SK-N-SH (cell line): Measurements from ENCODE around the gene PRDM7. TPM values are rescaled to one million over a fixed set of nuclear protein-coding genes. Genes with fewer than 3 reads are reported as not detected.

Experiments used
- CTCF ChIA-PET: fragments of 300-600, 350-600 bp; formaldehyde crosslinking; extraction: SDS; loops from one replicate; lab custom pipeline; 2021; lab: Yijun Ruan, JAX
- POLR2A ChIA-PET: fragments of 350-600 bp; sonication (Branson Sonifier 250); formaldehyde crosslinking; extraction: SDS; loops from one replicate; lab custom pipeline; 2020; ENCODE audit warnings: antibody characterized with exemption, inconsistent platforms; lab: Yijun Ruan, JAX
- DNase-seq: peaks from one replicate; pipeline ENCODE4 v3.0.0; 2012
- H2AFZ ChIP-seq: fragments of 200-600 bp; sonication (generic); 2 replicates; pipeline ENCODE4 v1.8.1; 2016; ENCODE audit warnings: antibody characterized with exemption, mild to moderate bottlenecking, low read depth
- H3F3A ChIP-seq: fragments of 200-600 bp; sonication (generic); replicated peaks from 2 replicates; pipeline ENCODE3; 2016; ENCODE audit warnings: antibody characterized with exemption, mild to moderate bottlenecking; ENCODE audit not compliant: insufficient read depth
- H3K27ac ChIP-seq, 2 experiments: fragments of 200-500 bp in 1 of 2; fragments of 200-600 bp in 1 of 2; sonication (Bioruptor generic) in 1 of 2; sonication (generic), shearing (Covaris generic) in 1 of 2; 2 replicates each; pipeline versions ENCODE4 v1.5.1 to v1.6.1; 2014 to 2016; ENCODE audit warnings: low read depth in 2 of 2, inconsistent platforms in 1 of 2, low read length in 1 of 2, mild to moderate bottlenecking in 1 of 2, mixed read lengths in 1 of 2
- H3K27me3 ChIP-seq: fragments of 200-600 bp; sonication (generic), shearing (Covaris generic); 2 replicates; pipeline ENCODE4 v1.6.1; 2016; ENCODE audit warnings: mixed run types; ENCODE audit not compliant: insufficient read depth
- H3K36me3 ChIP-seq, 2 experiments: fragments of 200-500 bp in 1 of 2; fragments of 200-600 bp in 1 of 2; sonication (Bioruptor generic) in 1 of 2; sonication (generic) in 1 of 2; replicated peaks in 1 of 2; 2 replicates each; pipeline versions ENCODE3 to v1.5.1; 2014 to 2016; ENCODE audit warnings: low read length in 1 of 2, mild to moderate bottlenecking in 1 of 2; ENCODE audit not compliant: insufficient read depth in 2 of 2, control insufficient read depth in 1 of 2
- H3K4me1 ChIP-seq, 2 experiments: fragments of 200-500 bp in 1 of 2; fragments of 200-600 bp in 1 of 2; sonication (Bioruptor generic) in 1 of 2; sonication (generic), shearing (Covaris generic) in 1 of 2; 2 replicates each; pipeline versions ENCODE4 v1.5.1 to v1.6.1; 2014 to 2016; ENCODE audit warnings: low read depth in 1 of 2, low read length in 1 of 2, mixed run types in 1 of 2; ENCODE audit not compliant: insufficient read depth in 2 of 2, control insufficient read depth in 1 of 2
- H3K4me2 ChIP-seq: fragments of 200-600 bp; sonication (generic), shearing (Covaris generic); 2 replicates; pipeline ENCODE4 v1.6.1; 2017; ENCODE audit warnings: mixed run types
- H3K4me3 ChIP-seq, 2 experiments: fragments of 200-500 bp in 1 of 2; fragments of 200-600 bp in 1 of 2; sonication (Bioruptor generic) in 1 of 2; sonication (generic), shearing (Covaris generic) in 1 of 2; 2 replicates each; pipeline versions ENCODE4 v1.5.1 to v1.8.1; 2014 to 2016; ENCODE audit warnings: low read depth in 2 of 2, inconsistent platforms in 1 of 2, low read length in 1 of 2, mild to moderate bottlenecking in 1 of 2, mixed read lengths in 1 of 2, moderate library complexity in 1 of 2
- H3K79me2 ChIP-seq: fragments of 200-600 bp; sonication (generic); 2 replicates; pipeline ENCODE4 v1.8.1; 2017; ENCODE audit warnings: mild to moderate bottlenecking; ENCODE audit not compliant: insufficient read depth
- H3K9ac ChIP-seq: fragments of 200-600 bp; sonication (generic); 2 replicates; pipeline ENCODE4 v1.6.1; 2017; ENCODE audit warnings: mixed run types
- H3K9me2 ChIP-seq: fragments of 200-600 bp; sonication (generic); 2 replicates; pipeline ENCODE4 v1.6.1; 2017; ENCODE audit warnings: mixed run types
- H3K9me3 ChIP-seq: fragments of 200-600 bp; sonication (generic); 2 replicates; pipeline ENCODE4 v1.6.1; 2017; ENCODE audit warnings: mixed run types, mild to moderate bottlenecking, moderate library complexity
- H4K20me1 ChIP-seq: fragments of 200-600 bp; sonication (generic); 2 replicates; pipeline ENCODE4 v1.6.1; 2017; ENCODE audit warnings: mild to moderate bottlenecking, mixed run types; ENCODE audit not compliant: insufficient read depth
- CTCF ChIP-seq: fragments of 200-600 bp; sonication (generic); IDR thresholded peaks from 2 replicates; pipeline ENCODE4 v1.6.1; 2017; ENCODE audit warnings: antibody characterized with exemption, mild to moderate bottlenecking, moderate library complexity
- EZH2phosphoT487 ChIP-seq: fragments of 200-600 bp; sonication (generic); IDR thresholded peaks from 2 replicates; pipeline ENCODE4 v1.6.1; 2017; ENCODE audit warnings: low read depth, mixed run types, mild to moderate bottlenecking, antibody characterized with exemption, moderate library complexity, borderline replicate concordance
- FOSL2 ChIP-seq: IDR thresholded peaks from 2 replicates; pipeline ENCODE4 v1.4.0; 2012; ENCODE audit warnings: low read depth, mild to moderate bottlenecking, moderate library complexity, borderline replicate concordance
- FOXM1 ChIP-seq: IDR thresholded peaks from 2 replicates; pipeline ENCODE4 v1.4.0; 2012; ENCODE audit warnings: low read depth, mild to moderate bottlenecking
- GABPA ChIP-seq: IDR thresholded peaks from 2 replicates; pipeline ENCODE4 v1.4.0; 2012; ENCODE audit warnings: low read depth, mild to moderate bottlenecking
- GATA2 ChIP-seq: sonication (generic); formaldehyde crosslinking; IDR thresholded peaks from 2 replicates; pipeline ENCODE4 v1.5.0; 2020; ENCODE audit warnings: mild to moderate bottlenecking, missing genetic modification reagents
- MEF2A ChIP-seq: IDR thresholded peaks from 2 replicates; pipeline ENCODE4 v1.4.0; 2012; ENCODE audit warnings: low read depth, borderline replicate concordance
- MXI1 ChIP-seq: IDR thresholded peaks from 2 replicates; pipeline ENCODE4 v1.6.1; 2012; ENCODE audit warnings: mild to moderate bottlenecking, low read depth, low read length, improper control_type of control experiment
- NFIC ChIP-seq: IDR thresholded peaks from 2 replicates; pipeline ENCODE4 v1.4.0; 2012; ENCODE audit warnings: borderline replicate concordance
- PBX3 ChIP-seq: IDR thresholded peaks from 2 replicates; pipeline ENCODE4; 2012
- RAD21 ChIP-seq: IDR thresholded peaks from 2 replicates; pipeline ENCODE4 v1.6.1; 2012; ENCODE audit warnings: mild to moderate bottlenecking, low read length
- SIN3A ChIP-seq: IDR thresholded peaks from 2 replicates; pipeline ENCODE4 v1.6.1; 2012; ENCODE audit warnings: low read depth, mild to moderate bottlenecking, low read length, moderate library complexity, borderline replicate concordance
- SMC3 ChIP-seq: IDR thresholded peaks from 2 replicates; pipeline ENCODE4 v1.6.1; 2012; ENCODE audit warnings: low read depth, low read length, improper control_type of control experiment
- TAF1 ChIP-seq: IDR thresholded peaks from 2 replicates; pipeline ENCODE4 v1.6.1; 2012; ENCODE audit warnings: low read depth, mild to moderate bottlenecking, low read length, moderate library complexity, borderline replicate concordance
- TCF12 ChIP-seq: IDR thresholded peaks from 2 replicates; pipeline ENCODE4 v1.4.0; 2012
- USF1 ChIP-seq: IDR thresholded peaks from 2 replicates; pipeline ENCODE4 v1.4.0; 2012; ENCODE audit warnings: low read depth, borderline replicate concordance
- USF2 ChIP-seq: fragments of 150-350 bp; IDR thresholded peaks from 2 replicates; pipeline ENCODE4 v1.6.1; 2017; ENCODE audit warnings: antibody characterized with exemption, low read length, low read depth, borderline replicate concordance
- YY1 ChIP-seq: IDR thresholded peaks from 2 replicates; pipeline ENCODE4 v1.4.0; 2012; ENCODE audit warnings: low read depth, mild to moderate bottlenecking
- WGBS: methylation state at CpG from one replicate; pipeline ENCODE4 v1.1.6; 2017; ENCODE audit warnings: low lambda C conversion rate; 5-methylcytosine and 5-hydroxymethylcytosine counted together
- polyA plus RNA-seq, 3 experiments: library from polyadenylated mRNA; depleted of rRNA; stranded (reverse); fragments of >200 nt; gene quantifications; 2 replicates each; pipeline ENCODE4 v1.2.3, GENCODE V29; 2012

The PRDM7 gene
- polyA plus RNA-seq, 1 of the 3 experiments (the other 2 are of a cell fraction), result not detected

- ChIA-PET POLR2A (no interaction called here), CTCF (interaction anchor here (1.3 to 2.3 kb wide), 3 partner anchors 10 to 60 kb away, joined by 3 to 12 read pairs (median 3); partner anchors contain the start of gene DBNDD1)
- WGBS, result 100% methylated on average over 3 of the region's 22 CpGs
These were observed 67.8 kb downstream of the PRDM7 start for GRCh38 chr16:90009172-90009899.

More at GRCh38 chr16:90009172-90009899, 67.8 kb downstream of the PRDM7 start:
- Histone ChIP-seq H3K36me3 (peaks cover 0 to 2% of the 10 kb centered on the region in 2 experiments), H3K79me2 (no peaks in the 10 kb centered on the region), H3K27ac (no peak overlapping the region), H3K4me2 (no peak overlapping the region), H3K27me3 (no peaks in the 10 kb centered on the region), H3K9ac (no peak overlapping the region), H4K20me1 (no peaks in the 10 kb centered on the region), H2AFZ (no peak overlapping the region), H3K9me2 (no peaks in the 10 kb centered on the region), H3K4me1 (peaks cover 0 to 21% of the 10 kb centered on the region in 2 experiments; a peak in 1 of 4 replicates), H3K9me3 (no peaks in the 10 kb centered on the region), H3F3A (no peaks in the 10 kb centered on the region), H3K4me3 (no peak overlapping the region)
- TF ChIP-seq GABPA (no peak), GATA2 (no peak), TCF12 (no peak), USF1 (no peak), SIN3A (no peak), MXI1 (no peak), PBX3 (no peak), MEF2A (no peak), CTCF (no peak), FOSL2 (no peak), USF2 (no peak), YY1 (no peak), FOXM1 (no peak), RAD21 (no peak), SMC3 (no peak), EZH2phosphoT487 (no peak), NFIC (no peak), TAF1 (no peak)
- DNase-seq, result no peak
